ENCODE data around the gene LACTBL1.

DNA sequence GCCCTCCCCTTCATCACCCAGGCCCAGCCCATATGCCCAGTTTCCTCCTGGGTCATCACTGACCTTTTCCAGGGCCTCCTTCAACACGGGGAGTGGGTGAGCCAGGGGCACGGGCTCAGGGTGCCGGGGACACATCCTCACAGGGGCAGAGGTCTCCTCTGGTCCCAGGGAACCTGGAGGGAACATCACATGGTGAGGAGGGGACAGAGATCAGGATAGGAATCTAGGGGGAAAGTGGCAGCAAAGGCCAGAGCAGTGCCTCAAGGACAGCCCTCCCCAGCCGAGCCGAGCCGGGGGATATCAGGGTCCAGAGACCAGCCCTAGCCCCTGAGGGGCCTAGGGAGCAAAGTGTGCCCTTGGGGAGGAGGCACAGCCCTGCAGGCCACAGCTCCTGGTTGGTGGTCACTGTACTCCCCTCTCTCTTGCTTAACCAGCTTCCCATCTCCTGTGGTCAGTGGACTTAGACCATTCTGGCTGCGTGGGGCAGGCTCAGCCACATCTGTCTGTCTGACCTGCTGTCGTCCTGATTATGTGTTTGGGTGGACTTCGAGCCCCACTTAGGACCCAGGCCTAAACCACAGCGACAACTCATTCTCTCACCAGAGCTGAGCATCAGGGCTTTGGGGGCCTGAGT lies 9.5 kb downstream of the LACTBL1 start:
- TF ChIP-seq CTCF (IDR thresholded peaks at IDR 0.05): no peak
- TF ChIP-seq POLR2A (IDR thresholded peaks at IDR 0.05): no peak
